HG02642 (cell line): ENCODE measurements around the gene ZNF568.

Experiments used
- ATAC-seq: cut with Tn5 transposase; IDR thresholded peaks from one replicate; pipeline ENCODE4 v1.9.1; 2021; ENCODE audit warnings: mild to moderate bottlenecking; ENCODE audit not compliant: unreplicated experiment, poor library complexity

ZNF568 gene

GRCh38 chr19:36997152-36997842 lies 81.2 kb downstream of the ZNF568 start:
- ATAC-seq: no peak

GRCh38 chr19:36997843-36998235 lies 81.7 kb downstream of the ZNF568 start:
- no peak for ATAC-seq

- no peak for ATAC-seq
These were observed 83.2 kb downstream of the ZNF568 start for GRCh38 chr19:36999313-36999712.

GRCh38 chr19:37007587-37008220 lies 91.6 kb downstream of the ZNF568 start:
- ATAC-seq: no peak

- ATAC-seq: no peak
These were observed 93.7 kb downstream of the ZNF568 start for GRCh38 chr19:37009871-37010270.

GRCh38 chr19:37012093-37012745 lies 96.1 kb downstream of the ZNF568 start:
- ATAC-seq: no peak

- ATAC-seq: no peak
These were observed 98.3 kb downstream of the ZNF568 start for GRCh38 chr19:37014456-37014855.

- ATAC-seq: no peak
These were observed 129.0 kb downstream of the ZNF568 start for GRCh38 chr19:37045140-37045539.
